Measurements from ENCODE around the gene SLC5A6.

The SLC5A6 gene

DNA sequence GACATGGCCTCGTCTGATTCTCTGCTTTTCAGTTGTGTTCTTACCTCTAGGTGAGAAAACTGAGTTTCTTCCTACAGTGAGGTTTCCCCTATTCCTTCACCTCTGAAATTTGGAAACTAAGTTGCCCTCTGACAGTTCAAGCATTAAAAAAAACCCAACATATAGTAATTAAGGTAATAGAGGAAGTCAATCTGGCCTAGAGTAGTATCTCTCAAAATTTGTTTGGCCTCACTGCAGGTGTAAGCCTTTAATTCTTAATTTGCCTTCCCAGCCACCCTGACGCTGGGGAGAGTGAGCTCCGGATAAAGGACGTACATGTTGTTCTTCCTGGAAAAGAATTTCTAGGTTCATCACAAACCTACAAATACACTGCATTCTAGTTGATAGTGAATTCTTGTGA is 6.5 kb upstream of the SLC5A6 start:
- H3K4me2 ChIP-seq (ENCODE audit: low read length): peak overlapping the region; percentile 86
- peaks cover 74% of the 10 kb centered on the region for H3K36me3 ChIP-seq (ENCODE audit: insufficient read depth, low read length)
- H3K9me2 ChIP-seq (ENCODE audit: low read depth, low read length): no peaks in the 10 kb centered on the region
- H3F3A ChIP-seq (ENCODE audit: insufficient read depth, low read length): no peaks in the 10 kb centered on the region
- no peak for TF ChIP-seq EZH2 (IDR thresholded peaks at IDR 0.05; ENCODE audit: borderline replicate concordance, low read length)
- TF ChIP-seq, protein P1, sequence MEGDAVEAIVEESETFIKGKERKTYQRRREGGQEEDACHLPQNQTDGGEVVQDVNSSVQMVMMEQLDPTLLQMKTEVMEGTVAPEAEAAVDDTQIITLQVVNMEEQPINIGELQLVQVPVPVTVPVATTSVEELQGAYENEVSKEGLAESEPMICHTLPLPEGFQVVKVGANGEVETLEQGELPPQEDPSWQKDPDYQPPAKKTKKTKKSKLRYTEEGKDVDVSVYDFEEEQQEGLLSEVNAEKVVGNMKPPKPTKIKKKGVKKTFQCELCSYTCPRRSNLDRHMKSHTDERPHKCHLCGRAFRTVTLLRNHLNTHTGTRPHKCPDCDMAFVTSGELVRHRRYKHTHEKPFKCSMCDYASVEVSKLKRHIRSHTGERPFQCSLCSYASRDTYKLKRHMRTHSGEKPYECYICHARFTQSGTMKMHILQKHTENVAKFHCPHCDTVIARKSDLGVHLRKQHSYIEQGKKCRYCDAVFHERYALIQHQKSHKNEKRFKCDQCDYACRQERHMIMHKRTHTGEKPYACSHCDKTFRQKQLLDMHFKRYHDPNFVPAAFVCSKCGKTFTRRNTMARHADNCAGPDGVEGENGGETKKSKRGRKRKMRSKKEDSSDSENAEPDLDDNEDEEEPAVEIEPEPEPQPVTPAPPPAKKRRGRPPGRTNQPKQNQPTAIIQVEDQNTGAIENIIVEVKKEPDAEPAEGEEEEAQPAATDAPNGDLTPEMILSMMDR (IDR thresholded peaks at IDR 0.05; ENCODE audit: low read length): no peak
- peak overlapping the region; percentile 76 for H3K27ac ChIP-seq (ENCODE audit: low read depth, low read length, poor library complexity, severe bottlenecking)
- H3K9ac ChIP-seq (ENCODE audit: low read length): peak overlapping the region; percentile 99
- H3K4me1 ChIP-seq (ENCODE audit: insufficient read depth, low read length, severe bottlenecking): peaks cover 24% of the 10 kb centered on the region
- no peak overlapping the region for H2AFZ ChIP-seq (ENCODE audit: low read length)
- peak overlapping the region; percentile 95 for H3K4me3 ChIP-seq (ENCODE audit: low read depth, low read length, poor library complexity, severe bottlenecking)
- H3K9me3 ChIP-seq (ENCODE audit: low read length): no peaks in the 10 kb centered on the region
- H3K27me3 ChIP-seq (ENCODE audit: insufficient read depth, low read length): no peaks in the 10 kb centered on the region
- H3K79me2 ChIP-seq (ENCODE audit: insufficient read depth, low read length): peaks cover 11% of the 10 kb centered on the region
- H4K20me1 ChIP-seq (ENCODE audit: insufficient read depth, low read length): no peaks in the 10 kb centered on the region

DNA sequence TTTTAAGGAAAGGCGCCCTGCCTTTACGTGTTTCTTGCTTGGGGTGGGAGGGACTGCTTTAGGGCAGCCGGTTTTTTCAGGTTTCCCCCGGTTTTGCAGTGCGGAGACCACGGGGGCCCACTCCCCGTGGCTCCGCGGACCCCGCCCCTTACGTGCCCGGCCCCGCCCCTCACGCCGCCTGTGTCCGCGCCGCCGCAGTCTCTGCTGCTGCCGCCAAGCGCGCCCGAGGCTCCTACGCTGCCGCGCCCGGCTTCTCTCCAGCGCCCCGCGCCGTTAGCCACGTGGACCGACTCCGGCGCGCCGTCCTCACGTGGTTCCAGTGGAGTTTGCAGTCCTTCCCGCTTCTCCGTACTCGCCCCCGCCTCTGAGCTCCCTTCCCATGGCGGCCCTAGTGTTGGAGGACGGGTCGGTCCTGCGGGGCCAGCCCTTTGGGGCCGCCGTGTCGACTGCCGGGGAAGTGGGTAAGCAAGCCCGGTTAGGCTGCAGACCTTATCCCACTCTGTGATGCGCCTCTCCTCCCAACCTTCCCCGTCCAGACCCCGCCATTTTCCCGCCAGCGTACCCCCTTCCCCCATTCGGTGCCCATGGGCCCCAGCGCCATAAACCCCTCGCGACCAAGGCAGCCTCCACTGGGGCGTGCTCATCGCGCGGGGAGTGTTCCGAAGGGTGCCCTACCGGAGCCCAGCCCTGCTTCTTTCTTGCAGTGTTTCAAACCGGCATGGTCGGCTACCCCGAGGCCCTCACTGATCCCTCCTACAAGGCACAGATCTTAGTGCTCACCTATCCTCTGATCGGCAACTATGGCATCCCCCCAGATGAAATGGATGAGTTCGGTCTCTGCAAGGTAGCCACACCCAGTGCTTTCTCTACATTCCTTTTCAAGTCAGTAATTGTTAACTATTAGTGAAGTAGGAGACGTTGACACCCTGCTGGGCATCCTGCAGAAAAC is 5.4 kb upstream of the SLC5A6 start, which contains the start of gene CAD:
Gene CAD, plus strand, starts transcription at position 197 of the 949 bp plus-strand sequence. Its CDS starts 183 bp downstream, at position 380.
- peaks cover 62% of the 10 kb centered on the region for H3K36me3 ChIP-seq (ENCODE audit: insufficient read depth, low read length)
- H3K79me2 ChIP-seq (ENCODE audit: insufficient read depth, low read length): peaks cover 11% of the 10 kb centered on the region

DNA sequence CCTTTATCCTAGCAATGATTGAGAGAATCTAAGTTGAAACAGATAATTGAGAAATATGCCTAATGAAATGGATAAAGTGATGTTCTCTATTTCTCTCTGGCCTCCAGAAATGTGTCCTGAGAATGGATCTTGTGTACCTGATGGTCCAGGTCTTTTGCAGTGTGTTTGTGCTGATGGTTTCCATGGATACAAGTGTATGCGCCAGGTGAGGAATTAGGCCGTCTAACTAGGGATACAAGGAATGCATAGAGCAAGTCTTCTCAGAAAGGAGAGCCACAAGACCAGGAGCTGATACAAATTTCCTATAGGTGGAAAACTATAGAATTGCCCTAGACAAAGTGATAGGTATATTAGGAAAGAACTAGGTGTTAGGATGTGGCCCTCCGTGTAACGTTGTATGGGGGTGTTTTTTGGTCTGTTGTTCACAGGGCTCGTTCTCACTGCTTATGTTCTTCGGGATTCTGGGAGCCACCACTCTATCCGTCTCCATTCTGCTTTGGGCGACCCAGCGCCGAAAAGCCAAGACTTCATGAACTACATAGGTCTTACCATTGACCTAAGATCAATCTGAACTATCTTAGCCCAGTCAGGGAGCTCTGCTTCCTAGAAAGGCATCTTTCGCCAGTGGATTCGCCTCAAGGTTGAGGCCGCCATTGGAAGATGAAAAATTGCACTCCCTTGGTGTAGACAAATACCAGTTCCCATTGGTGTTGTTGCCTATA is 4.5 kb upstream of the SLC5A6 start:
- no peaks in the 10 kb centered on the region for H3F3A ChIP-seq (ENCODE audit: insufficient read depth, low read length)
- H3K27ac ChIP-seq (ENCODE audit: low read depth, low read length, poor library complexity, severe bottlenecking): peak overlapping the region; percentile 68
- peaks cover 53% of the 10 kb centered on the region for H3K36me3 ChIP-seq (ENCODE audit: insufficient read depth, low read length)
- no peaks in the 10 kb centered on the region for H3K9me2 ChIP-seq (ENCODE audit: low read depth, low read length)
- peak overlapping the region; percentile 99 for H3K9ac ChIP-seq (ENCODE audit: low read length)
- H3K4me1 ChIP-seq (ENCODE audit: insufficient read depth, low read length, severe bottlenecking): peaks cover 32% of the 10 kb centered on the region
- H3K4me2 ChIP-seq (ENCODE audit: low read length): peak overlapping the region; percentile 86
- H3K4me3 ChIP-seq (ENCODE audit: low read depth, low read length, poor library complexity, severe bottlenecking): peak overlapping the region; percentile 95
- H2AFZ ChIP-seq (ENCODE audit: low read length): no peak overlapping the region
- TF ChIP-seq, protein P1 (IDR thresholded peaks at IDR 0.05; ENCODE audit: low read length): no peak
- no peak for TF ChIP-seq EZH2 (IDR thresholded peaks at IDR 0.05; ENCODE audit: borderline replicate concordance, low read length)
- H4K20me1 ChIP-seq (ENCODE audit: insufficient read depth, low read length): no peaks in the 10 kb centered on the region
- peaks cover 11% of the 10 kb centered on the region for H3K79me2 ChIP-seq (ENCODE audit: insufficient read depth, low read length)
- no peaks in the 10 kb centered on the region for H3K9me3 ChIP-seq (ENCODE audit: low read length)
- H3K27me3 ChIP-seq (ENCODE audit: insufficient read depth, low read length): no peaks in the 10 kb centered on the region

More for the DNA sequence above, 5.4 kb upstream of the SLC5A6 start, which contains the start of gene CAD:
- H3K9me3 ChIP-seq (ENCODE audit: low read length): no peaks in the 10 kb centered on the region
- no peak for TF ChIP-seq EZH2 (IDR thresholded peaks at IDR 0.05; ENCODE audit: borderline replicate concordance, low read length)
- TF ChIP-seq, protein P1 (IDR thresholded peaks at IDR 0.05; ENCODE audit: low read length): 0 out of 2 replicates have a peak, but pooled peaks have one; percentile 10
- H3K27me3 ChIP-seq (ENCODE audit: insufficient read depth, low read length): no peaks in the 10 kb centered on the region
- no peaks in the 10 kb centered on the region for H4K20me1 ChIP-seq (ENCODE audit: insufficient read depth, low read length)
- peak within 1 kb of the TSS; percentile 95 for H3K4me3 ChIP-seq (ENCODE audit: low read depth, low read length, poor library complexity, severe bottlenecking)
- peak within 1 kb of the TSS; percentile 76 for H3K27ac ChIP-seq (ENCODE audit: low read depth, low read length, poor library complexity, severe bottlenecking)
- no peak within 1 kb of the TSS for H2AFZ ChIP-seq (ENCODE audit: low read length)
- peaks cover 32% of the 10 kb centered on the region for H3K4me1 ChIP-seq (ENCODE audit: insufficient read depth, low read length, severe bottlenecking)
- no peaks in the 10 kb centered on the region for H3K9me2 ChIP-seq (ENCODE audit: low read depth, low read length)
- H3F3A ChIP-seq (ENCODE audit: insufficient read depth, low read length): no peaks in the 10 kb centered on the region
- peak within 1 kb of the TSS; percentile 86 for H3K4me2 ChIP-seq (ENCODE audit: low read length)
- peak within 1 kb of the TSS; percentile 99 for H3K9ac ChIP-seq (ENCODE audit: low read length)
